ENCODE results near the gene TFF3.

The TFF3 gene

DNA sequence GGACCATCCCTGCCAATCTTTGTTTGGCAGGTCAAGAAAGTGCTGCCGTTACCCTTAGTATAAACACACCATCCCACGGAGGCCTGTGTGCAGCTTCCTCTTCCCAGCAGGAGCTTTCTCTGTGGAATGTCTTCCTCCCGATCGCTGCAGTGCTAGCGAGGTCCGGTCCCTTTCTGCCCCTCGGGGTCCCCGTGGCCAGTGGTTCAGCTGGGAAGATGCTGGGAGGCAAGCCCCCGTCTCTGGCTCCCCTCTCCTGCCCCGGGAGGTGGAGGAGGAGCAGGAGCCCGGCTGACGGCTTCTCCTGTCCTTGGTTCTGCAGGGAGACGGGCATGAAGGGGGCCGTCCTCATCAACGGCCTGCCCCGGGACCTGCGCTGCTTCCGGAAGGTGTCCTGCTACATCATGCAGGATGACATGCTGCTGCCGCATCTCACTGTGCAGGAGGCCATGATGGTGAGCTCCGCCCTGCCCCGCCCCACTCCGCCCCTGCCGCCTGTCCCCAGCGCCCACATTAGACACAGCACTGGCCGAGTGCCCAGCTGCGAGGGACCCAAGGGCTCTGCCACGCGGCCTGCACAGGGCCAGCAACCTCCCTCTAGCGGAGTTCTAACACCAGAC lies 42.1 kb downstream of the TFF3 start:
- Histone ChIP-seq H3K27me3 (ENCODE audit: control insufficient read depth in 2 of 2, insufficient read depth in 2 of 2, low read length in 2 of 2) (no peaks in the 10 kb centered on the region), H3K9ac (ENCODE audit: low read depth in 1 of 2, low read length in 2 of 2) (no peak overlapping the region), H3K36me3 (ENCODE audit: control insufficient read depth in 2 of 2, insufficient read depth in 2 of 2, low read length in 2 of 2) (peaks cover 19 to 33% of the 10 kb centered on the region in 2 donors), H3K4me3 (ENCODE audit: low read length in 2 of 2) (no peak overlapping the region), H3K27ac (ENCODE audit: low read depth in 2 of 2, low read length in 2 of 2) (no peak overlapping the region), H3K9me3 (ENCODE audit: control insufficient read depth in 2 of 2, low read length in 2 of 2) (no peaks in the 10 kb centered on the region), H3K4me1 (ENCODE audit: control insufficient read depth in 2 of 2, insufficient read depth in 2 of 2, low read length in 2 of 2) (peaks cover 0 to 3% of the 10 kb centered on the region in 2 donors)

DNA sequence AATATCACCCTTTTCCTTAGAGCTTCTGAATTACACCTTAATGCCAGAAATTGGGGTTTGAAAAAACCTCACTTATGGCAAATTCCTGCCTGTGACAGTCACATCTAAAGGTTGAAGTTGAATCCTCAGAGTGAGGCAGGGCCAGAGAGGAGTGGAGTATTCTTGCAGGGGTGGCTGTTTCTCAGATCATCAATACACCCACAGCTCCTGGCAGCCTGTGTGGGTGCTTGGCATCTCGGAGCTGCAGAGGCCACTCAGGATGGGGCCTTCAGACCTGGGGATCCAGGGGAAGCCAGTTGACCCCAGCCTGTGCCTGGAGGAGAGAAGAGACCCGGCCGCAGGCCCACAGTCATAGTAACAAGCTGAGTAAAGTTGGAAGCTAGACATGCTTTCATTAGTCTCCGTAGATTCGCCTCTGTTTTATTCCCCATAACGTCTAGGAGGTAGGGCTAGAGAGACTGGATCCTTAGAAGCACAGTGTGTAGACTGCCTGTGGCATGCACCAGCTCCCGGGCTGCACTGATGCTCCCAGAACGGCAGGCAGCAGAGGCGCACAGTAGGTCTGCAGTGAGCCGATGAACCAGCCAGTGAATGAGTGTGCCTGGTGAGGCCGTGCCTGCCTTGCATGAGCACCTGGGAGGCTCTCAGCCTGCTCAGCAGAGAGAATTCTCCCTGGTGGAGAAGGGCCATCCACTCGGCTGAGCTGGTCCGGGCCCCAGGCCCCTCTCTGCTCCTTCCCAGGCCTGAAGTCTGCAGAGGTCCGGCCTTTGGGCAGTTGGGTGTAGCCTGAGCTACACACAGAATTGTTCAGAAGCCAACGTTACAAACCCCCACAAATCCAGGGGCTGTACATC lies 42.9 kb downstream of the TFF3 start:
- H3K4me1 ChIP-seq (ENCODE audit: control insufficient read depth in 2 of 2, insufficient read depth in 2 of 2, low read length in 2 of 2): peaks cover 0 to 3% of the 10 kb centered on the region in 2 donors
- H3K4me3 ChIP-seq (ENCODE audit: low read length in 2 of 2): no peak overlapping the region
- no peaks in the 10 kb centered on the region for H3K27me3 ChIP-seq (ENCODE audit: control insufficient read depth in 2 of 2, insufficient read depth in 2 of 2, low read length in 2 of 2)
- peaks cover 19 to 33% of the 10 kb centered on the region in 2 donors for H3K36me3 ChIP-seq (ENCODE audit: control insufficient read depth in 2 of 2, insufficient read depth in 2 of 2, low read length in 2 of 2)
- no peak overlapping the region for H3K9ac ChIP-seq (ENCODE audit: low read depth in 1 of 2, low read length in 2 of 2)
- no peaks in the 10 kb centered on the region for H3K9me3 ChIP-seq (ENCODE audit: control insufficient read depth in 2 of 2, low read length in 2 of 2)
- no peak overlapping the region for H3K27ac ChIP-seq (ENCODE audit: low read depth in 2 of 2, low read length in 2 of 2)

GRCh38 chr21:42271065-42271464 lies 44.1 kb downstream of the TFF3 start:
- H3K9me3 ChIP-seq (ENCODE audit: control insufficient read depth in 2 of 2, low read length in 2 of 2): no peaks in the 10 kb centered on the region
- H3K27me3 ChIP-seq (ENCODE audit: control insufficient read depth in 2 of 2, insufficient read depth in 2 of 2, low read length in 2 of 2): no peaks in the 10 kb centered on the region
- no peak overlapping the region for H3K4me3 ChIP-seq (ENCODE audit: low read length in 2 of 2)
- peaks cover 0 to 3% of the 10 kb centered on the region in 2 donors for H3K4me1 ChIP-seq (ENCODE audit: control insufficient read depth in 2 of 2, insufficient read depth in 2 of 2, low read length in 2 of 2)
- H3K27ac ChIP-seq (ENCODE audit: low read depth in 2 of 2, low read length in 2 of 2): no peak overlapping the region
- no peak overlapping the region for H3K9ac ChIP-seq (ENCODE audit: low read depth in 1 of 2, low read length in 2 of 2)
- peaks cover 12 to 23% of the 10 kb centered on the region in 2 donors for H3K36me3 ChIP-seq (ENCODE audit: control insufficient read depth in 2 of 2, insufficient read depth in 2 of 2, low read length in 2 of 2)

DNA sequence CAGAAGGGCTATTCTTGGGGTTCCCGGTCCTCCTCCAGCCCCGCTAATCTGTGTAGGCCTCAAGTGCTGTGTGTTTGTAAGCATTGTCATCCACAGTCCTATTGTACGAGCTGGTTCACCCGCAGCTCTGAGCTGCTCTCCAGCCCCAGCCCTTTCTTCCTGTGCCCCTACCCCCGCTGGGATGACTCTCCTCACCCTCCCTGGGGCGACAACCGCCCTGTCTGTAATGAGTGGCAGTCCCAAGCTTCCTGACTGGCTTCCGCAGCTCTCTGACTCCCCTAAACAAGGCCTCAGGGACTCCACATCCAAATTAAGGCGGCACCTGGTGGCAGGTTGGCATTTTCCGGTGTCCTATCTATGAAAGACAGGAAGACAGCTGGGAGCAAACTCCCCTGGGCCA lies 45.8 kb downstream of the TFF3 start:
- Histone ChIP-seq H3K9ac (ENCODE audit: low read depth in 1 of 2, low read length in 2 of 2) (no peak overlapping the region), H3K4me1 (ENCODE audit: control insufficient read depth in 2 of 2, insufficient read depth in 2 of 2, low read length in 2 of 2) (peaks cover 0 to 3% of the 10 kb centered on the region in 2 donors), H3K27me3 (ENCODE audit: control insufficient read depth in 2 of 2, insufficient read depth in 2 of 2, low read length in 2 of 2) (no peaks in the 10 kb centered on the region), H3K27ac (ENCODE audit: low read depth in 2 of 2, low read length in 2 of 2) (no peak overlapping the region), H3K4me3 (ENCODE audit: low read length in 2 of 2) (no peak overlapping the region), H3K9me3 (ENCODE audit: control insufficient read depth in 2 of 2, low read length in 2 of 2) (no peaks in the 10 kb centered on the region), H3K36me3 (ENCODE audit: control insufficient read depth in 2 of 2, insufficient read depth in 2 of 2, low read length in 2 of 2) (peaks cover 10 to 16% of the 10 kb centered on the region in 2 donors)

DNA sequence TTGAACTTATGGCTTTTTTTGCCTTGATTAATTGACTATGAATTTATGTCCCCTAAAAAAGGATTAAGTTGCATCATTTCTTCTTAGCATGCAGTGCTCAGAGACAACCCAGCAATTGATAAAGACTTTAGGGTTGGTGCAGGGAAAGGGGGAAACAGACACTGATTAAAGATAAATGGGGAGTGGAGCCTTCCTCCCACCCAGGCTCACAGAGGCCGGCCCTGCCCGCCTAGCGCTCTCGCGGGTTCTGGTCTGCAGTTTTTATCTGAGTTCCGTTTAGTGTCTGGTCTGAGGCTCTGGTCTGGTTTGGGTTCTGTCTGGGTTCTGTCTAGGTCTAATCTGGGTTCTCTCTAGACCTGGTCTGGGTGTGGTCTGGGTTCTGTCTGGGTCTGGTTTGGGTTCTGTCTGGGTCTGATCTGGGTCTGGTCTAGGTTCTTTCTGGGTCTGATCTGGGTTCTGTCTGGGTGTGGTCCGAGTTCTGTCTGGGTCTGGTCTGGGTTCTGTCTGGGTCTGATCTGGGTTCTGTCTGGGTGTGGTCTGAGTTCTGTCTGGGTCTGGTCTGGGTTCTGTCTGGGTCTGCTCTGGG lies 48.1 kb downstream of the TFF3 start:
- Histone ChIP-seq H3K9me3 (ENCODE audit: control insufficient read depth in 2 of 2, low read length in 2 of 2) (no peaks in the 10 kb centered on the region), H3K36me3 (ENCODE audit: control insufficient read depth in 2 of 2, insufficient read depth in 2 of 2, low read length in 2 of 2) (peaks cover 3 to 5% of the 10 kb centered on the region in 2 donors), H3K9ac (ENCODE audit: low read depth in 1 of 2, low read length in 2 of 2) (no peak overlapping the region), H3K4me3 (ENCODE audit: low read length in 2 of 2) (no peak overlapping the region), H3K27ac (ENCODE audit: low read depth in 2 of 2, low read length in 2 of 2) (no peak overlapping the region), H3K4me1 (ENCODE audit: control insufficient read depth in 2 of 2, insufficient read depth in 2 of 2, low read length in 2 of 2) (peaks cover 15 to 16% of the 10 kb centered on the region in 2 donors), H3K27me3 (ENCODE audit: control insufficient read depth in 2 of 2, insufficient read depth in 2 of 2, low read length in 2 of 2) (no peaks in the 10 kb centered on the region)

DNA sequence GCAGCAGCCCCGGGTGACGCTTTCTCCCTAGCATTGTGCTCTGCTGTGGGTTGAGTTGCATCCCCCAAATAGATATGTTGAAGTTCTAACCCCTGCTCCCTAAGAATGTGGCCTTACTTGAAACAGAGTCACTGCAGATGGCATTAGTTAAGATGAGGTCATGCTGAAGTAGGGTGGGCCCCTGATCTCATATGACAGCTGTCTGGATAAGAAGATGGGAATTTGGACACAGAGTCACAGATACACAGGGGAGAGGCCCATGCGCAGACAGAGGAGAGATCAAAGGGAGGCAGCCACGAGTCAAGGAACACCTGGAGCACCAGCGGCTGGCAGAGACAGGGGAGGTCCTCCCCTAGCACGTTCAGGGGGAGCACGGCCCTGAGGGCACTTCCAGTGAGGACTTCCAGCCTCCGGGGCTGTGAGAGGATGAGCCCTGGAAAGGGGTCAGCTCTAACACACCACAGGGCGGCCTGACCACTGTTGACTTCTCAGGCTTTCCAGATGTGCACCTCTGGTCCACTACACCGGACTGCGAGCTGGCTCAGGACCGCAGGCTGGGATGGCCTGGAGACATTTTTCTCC lies 49.9 kb downstream of the TFF3 start:
- H3K9me3 ChIP-seq (ENCODE audit: control insufficient read depth in 2 of 2, low read length in 2 of 2): no peaks in the 10 kb centered on the region
- H3K27ac ChIP-seq (ENCODE audit: low read depth in 2 of 2, low read length in 2 of 2): no peak overlapping the region
- no peaks in the 10 kb centered on the region for H3K27me3 ChIP-seq (ENCODE audit: control insufficient read depth in 2 of 2, insufficient read depth in 2 of 2, low read length in 2 of 2)
- H3K4me3 ChIP-seq (ENCODE audit: low read length in 2 of 2): no peak overlapping the region
- peaks cover 15 to 16% of the 10 kb centered on the region in 2 donors for H3K4me1 ChIP-seq (ENCODE audit: control insufficient read depth in 2 of 2, insufficient read depth in 2 of 2, low read length in 2 of 2)
- no peaks in the 10 kb centered on the region for H3K36me3 ChIP-seq (ENCODE audit: control insufficient read depth in 2 of 2, insufficient read depth in 2 of 2, low read length in 2 of 2)
- H3K9ac ChIP-seq (ENCODE audit: low read depth in 1 of 2, low read length in 2 of 2): no peak overlapping the region

DNA sequence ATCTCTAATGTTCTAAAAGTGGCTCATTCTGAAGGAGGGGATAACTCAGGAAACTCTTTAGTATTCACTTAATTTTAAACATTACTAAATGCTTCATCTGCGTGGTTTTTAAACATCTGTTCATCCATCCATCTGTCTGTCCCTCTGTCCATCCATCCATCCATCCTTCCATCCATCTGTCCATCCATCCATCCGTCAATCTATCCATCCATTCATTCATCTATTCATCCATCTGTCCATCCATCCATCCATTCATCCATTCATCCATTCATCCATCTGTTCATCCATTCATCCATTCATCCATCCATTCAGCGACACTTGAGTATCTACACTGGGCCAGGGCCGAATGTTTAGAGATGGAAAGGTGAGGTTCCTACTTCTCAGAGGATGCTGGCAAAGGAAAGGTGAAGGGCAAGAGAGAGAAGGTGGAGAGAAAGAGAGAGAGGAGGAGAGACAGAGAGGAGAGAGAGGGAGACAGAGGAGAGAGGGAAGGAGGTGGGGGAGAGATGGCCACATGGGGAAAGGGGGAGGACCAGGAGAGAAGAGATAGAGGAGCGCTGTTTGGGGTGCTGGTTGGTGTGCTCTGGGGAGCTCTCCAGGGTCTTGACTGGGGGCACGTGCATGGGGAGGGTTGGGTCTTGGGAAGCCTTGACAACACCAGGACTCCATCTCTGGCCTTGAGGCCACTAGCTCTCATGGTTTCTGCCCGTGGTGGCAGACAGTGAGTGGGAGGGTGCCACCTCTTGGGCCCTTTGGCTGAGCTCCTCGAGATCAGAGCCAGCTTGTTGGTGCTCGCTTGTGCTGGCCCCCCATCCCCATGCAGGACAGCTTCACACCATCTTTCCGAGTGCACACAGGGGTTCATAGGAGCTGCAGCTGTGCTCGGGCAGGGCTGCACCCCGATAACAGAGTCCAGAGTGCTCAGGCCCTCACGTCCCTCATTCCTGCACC lies 50.7 kb downstream of the TFF3 start:
- Histone ChIP-seq H3K9ac (ENCODE audit: low read depth in 1 of 2, low read length in 2 of 2) (no peak overlapping the region), H3K4me1 (ENCODE audit: control insufficient read depth in 2 of 2, insufficient read depth in 2 of 2, low read length in 2 of 2) (peaks cover 15 to 16% of the 10 kb centered on the region in 2 donors), H3K9me3 (ENCODE audit: control insufficient read depth in 2 of 2, low read length in 2 of 2) (no peaks in the 10 kb centered on the region), H3K4me3 (ENCODE audit: low read length in 2 of 2) (no peak overlapping the region), H3K36me3 (ENCODE audit: control insufficient read depth in 2 of 2, insufficient read depth in 2 of 2, low read length in 2 of 2) (no peaks in the 10 kb centered on the region), H3K27me3 (ENCODE audit: control insufficient read depth in 2 of 2, insufficient read depth in 2 of 2, low read length in 2 of 2) (no peaks in the 10 kb centered on the region), H3K27ac (ENCODE audit: low read depth in 2 of 2, low read length in 2 of 2) (no peak overlapping the region)

- Histone ChIP-seq H3K4me1 (ENCODE audit: control insufficient read depth in 2 of 2, insufficient read depth in 2 of 2, low read length in 2 of 2) (peaks cover 12 to 16% of the 10 kb centered on the region in 2 donors), H3K9me3 (ENCODE audit: control insufficient read depth in 2 of 2, low read length in 2 of 2) (no peaks in the 10 kb centered on the region), H3K4me3 (ENCODE audit: low read length in 2 of 2) (no peak overlapping the region), H3K9ac (ENCODE audit: low read depth in 1 of 2, low read length in 2 of 2) (no peak overlapping the region), H3K27ac (ENCODE audit: low read depth in 2 of 2, low read length in 2 of 2) (peak overlapping the region in 1 of 2 donors; percentile 16), H3K36me3 (ENCODE audit: control insufficient read depth in 2 of 2, insufficient read depth in 2 of 2, low read length in 2 of 2) (no peaks in the 10 kb centered on the region), H3K27me3 (ENCODE audit: control insufficient read depth in 2 of 2, insufficient read depth in 2 of 2, low read length in 2 of 2) (no peaks in the 10 kb centered on the region)
These were observed 51.5 kb downstream of the TFF3 start for GRCh38 chr21:42263591-42264131.

GRCh38 chr21:42262831-42263231 lies 52.4 kb downstream of the TFF3 start:
- no peak overlapping the region for H3K4me3 ChIP-seq (ENCODE audit: low read length in 2 of 2)
- H3K27me3 ChIP-seq (ENCODE audit: control insufficient read depth in 2 of 2, insufficient read depth in 2 of 2, low read length in 2 of 2): no peaks in the 10 kb centered on the region
- H3K9ac ChIP-seq (ENCODE audit: low read depth in 1 of 2, low read length in 2 of 2): no peak overlapping the region
- peak overlapping the region in 1 of 2 donors; percentile 10 for H3K27ac ChIP-seq (ENCODE audit: low read depth in 2 of 2, low read length in 2 of 2)
- no peaks in the 10 kb centered on the region for H3K36me3 ChIP-seq (ENCODE audit: control insufficient read depth in 2 of 2, insufficient read depth in 2 of 2, low read length in 2 of 2)
- H3K9me3 ChIP-seq (ENCODE audit: control insufficient read depth in 2 of 2, low read length in 2 of 2): no peaks in the 10 kb centered on the region
- H3K4me1 ChIP-seq (ENCODE audit: control insufficient read depth in 2 of 2, insufficient read depth in 2 of 2, low read length in 2 of 2): peaks cover 12 to 16% of the 10 kb centered on the region in 2 donors
